ENCODE data around the gene PBRM1. TPM values are rescaled to one million over a fixed set of nuclear protein-coding genes. Genes with fewer than 3 reads are reported as not detected.

The PBRM1 gene
- total RNA-seq, 1 experiment from 2014 or later = 74.2 TPM

GRCh38 chr3:52504977-52505376, 180.7 kb downstream of the PBRM1 start:
- H3K56ac ChIP-seq (ENCODE audit: insufficient read length, low read depth, low read length) = no peak overlapping the region
- no peak overlapping the region for H2BK120ac ChIP-seq (ENCODE audit: low read depth, low read length, poor library complexity, severe bottlenecking)
- H2AK5ac ChIP-seq (ENCODE audit: insufficient read length, low read length) = no peak overlapping the region
- no peak overlapping the region for H2BK15ac ChIP-seq (ENCODE audit: low read depth, low read length)
- no peak overlapping the region for H3K14ac ChIP-seq (ENCODE audit: insufficient read depth, low read length)
- no peaks in the 10 kb centered on the region for H3K79me1 ChIP-seq (ENCODE audit: insufficient read depth, low read depth, low read length, poor library complexity, severe bottlenecking)
- H4K5ac ChIP-seq (ENCODE audit: insufficient read length, low read depth, low read length) = no peak overlapping the region
- H3K27ac Mint-ChIP-seq = no peak overlapping the region
- no peak overlapping the region for H3K27ac ChIP-seq (ENCODE audit: insufficient read length, low read depth, low read length)
- H4K8ac ChIP-seq (replicated peaks; ENCODE audit: insufficient read length, low read depth, low read length) = no peak overlapping the region
- no peak for TF ChIP-seq CTCF (conservative IDR thresholded peaks at IDR 0.05)
- H3K4me2 ChIP-seq (ENCODE audit: insufficient read depth, insufficient read length, low read length) = no peak overlapping the region
- H3K9ac ChIP-seq (ENCODE audit: extremely low read depth, insufficient read length, low read length) = no peak overlapping the region
- no peak overlapping the region for H2BK12ac ChIP-seq (ENCODE audit: insufficient read length, low read depth, low read length)
- H3K36me3 Mint-ChIP-seq (ENCODE audit: insufficient read depth in 1 of 3, low read depth in 3 of 3) = no peaks in the 10 kb centered on the region; a peak in 1 of 7 replicates
- H3K4me1 Mint-ChIP-seq = peaks cover 14 to 27% of the 10 kb centered on the region in 2 experiments
- H3T11ph ChIP-seq (ENCODE audit: low read length) = no peak overlapping the region
- no peak overlapping the region for H3K4ac ChIP-seq (ENCODE audit: low read depth, low read length)
- H3K18ac ChIP-seq (ENCODE audit: insufficient read length, low read depth, low read length) = no peak overlapping the region
- H3K23me2 ChIP-seq (ENCODE audit: insufficient read length, low read depth, low read length, poor library complexity, severe bottlenecking) = no peaks in the 10 kb centered on the region
- no peak overlapping the region for H2BK20ac ChIP-seq (ENCODE audit: low read depth, low read length, poor library complexity, severe bottlenecking)
- DNase-seq = no peak
- H3K23ac ChIP-seq (ENCODE audit: insufficient read length, low read depth, low read length) = no peak overlapping the region
- H3K4me3 Mint-ChIP-seq = no peak overlapping the region
- H2AFZ ChIP-seq (ENCODE audit: low read length) = no peak overlapping the region
- no peak overlapping the region for H2BK5ac ChIP-seq (ENCODE audit: insufficient read length, low read length)
- H3K9me3 Mint-ChIP-seq = no peaks in the 10 kb centered on the region
- H4K20me1 ChIP-seq (ENCODE audit: control insufficient read depth, insufficient read depth, insufficient read length) = no peaks in the 10 kb centered on the region
- H3K4me1 ChIP-seq (ENCODE audit: insufficient read depth, low read length) = no peaks in the 10 kb centered on the region; the same call in 1 of the 2 replicates
- no peaks in the 10 kb centered on the region for H3K79me2 ChIP-seq (ENCODE audit: insufficient read depth, low read length)
- no peaks in the 10 kb centered on the region for H3K27me3 ChIP-seq (ENCODE audit: insufficient read depth, low read length)
- no peak overlapping the region for H4K91ac ChIP-seq (ENCODE audit: insufficient read length, low read depth, low read length)
- no CpG with 5 or more reads among the region's 10 CpGs for WGBS (ENCODE audit: extremely low coverage, insufficient read length, low lambda C conversion rate)
- no peaks in the 10 kb centered on the region for H3K9me3 ChIP-seq (ENCODE audit: control insufficient read depth, low read depth, low read length)
- no peaks in the 10 kb centered on the region; the same call in 1 of the 2 replicates for H3K27me3 Mint-ChIP-seq (ENCODE audit: low read depth)

All from H9 (cell line).